ENCODE measurements around the gene ESRRA.

ESRRA gene

DNA sequence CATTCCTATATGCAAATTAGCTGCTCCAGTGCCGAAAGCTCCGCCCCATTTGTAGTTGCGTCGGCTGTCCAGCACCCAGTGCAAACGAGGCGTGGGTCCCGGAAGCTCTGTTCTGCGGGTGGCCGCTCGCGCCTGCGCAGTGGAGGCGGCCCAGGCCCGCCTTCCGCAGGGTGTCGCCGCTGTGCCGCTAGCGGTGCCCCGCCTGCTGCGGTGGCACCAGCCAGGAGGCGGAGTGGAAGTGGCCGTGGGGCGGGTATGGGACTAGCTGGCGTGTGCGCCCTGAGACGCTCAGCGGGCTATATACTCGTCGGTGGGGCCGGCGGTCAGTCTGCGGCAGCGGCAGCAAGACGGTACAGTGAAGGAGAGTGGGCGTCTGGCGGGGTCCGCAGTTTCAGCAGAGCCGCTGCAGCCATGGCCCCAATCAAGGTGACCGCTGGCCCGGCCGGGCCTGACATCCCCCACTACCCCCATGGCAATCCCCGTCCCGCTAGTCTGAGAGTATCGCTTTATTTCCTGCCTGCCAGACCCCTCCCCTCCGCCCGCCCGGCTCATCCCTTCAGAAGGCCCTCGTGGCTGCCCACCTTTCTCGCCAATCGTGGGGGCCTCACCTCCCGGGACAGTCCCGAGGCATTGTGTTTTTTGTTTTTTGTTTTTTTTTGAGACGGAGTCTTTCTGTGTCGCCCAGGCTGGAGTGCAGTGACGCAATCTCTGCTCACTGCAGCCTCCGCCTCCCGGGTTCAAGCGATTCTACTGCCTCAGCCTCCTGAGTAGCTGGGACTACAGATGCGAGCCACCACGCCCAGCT is 12.8 kb downstream of the ESRRA start, which contains the start of gene PRDX5:
Gene PRDX5 (plus strand): TSS at position 161 of the 805 bp plus-strand sequence. CDS start 95 bp downstream, at position 256.
- Histone ChIP-seq H3K14ac (ENCODE audit: low read length) (peak within 1 kb of the TSS; percentile 94), H3K79me2 (ENCODE audit: control insufficient read depth, insufficient read depth, low read length, poor library complexity) (peaks cover 9% of the 10 kb centered on the region), H2BK12ac (ENCODE audit: low read length) (peak within 1 kb of the TSS; percentile 29), H3K9ac (ENCODE audit: low read length) (peak within 1 kb of the TSS; percentile 85), H4K8ac (ENCODE audit: low read depth, low read length) (peak within 1 kb of the TSS; percentile 95), H4K12ac (ENCODE audit: low read depth, low read length) (peak within 1 kb of the TSS; percentile 89), H3K4me2 (ENCODE audit: low read length) (peak within 1 kb of the TSS; percentile 93), H2AFZ (ENCODE audit: insufficient read depth, low read length, poor library complexity) (peak within 1 kb of the TSS; percentile 71), H3K27me3 (ENCODE audit: insufficient read depth, low read length) (no peaks in the 10 kb centered on the region), H2BK120ac (ENCODE audit: insufficient read depth, low read length, poor library complexity) (peak within 1 kb of the TSS; percentile 84), H2BK5ac (ENCODE audit: low read depth, low read length, poor library complexity) (peak within 1 kb of the TSS; percentile 85), H3K4ac (ENCODE audit: low read depth, low read length) (peak within 1 kb of the TSS; percentile 90), H3K18ac (ENCODE audit: low read length) (peak within 1 kb of the TSS; percentile 94), H3K4me1 (ENCODE audit: control insufficient read depth in 1 of 2, insufficient read depth in 2 of 2, low read length in 2 of 2) (peaks cover 12 to 14% of the 10 kb centered on the region in 2 experiments), H3K4me3 (ENCODE audit: low read depth, low read length) (peak within 1 kb of the TSS; percentile 86), H3K79me1 (ENCODE audit: low read length) (peaks cover 16% of the 10 kb centered on the region), H4K91ac (ENCODE audit: low read depth, low read length) (peak within 1 kb of the TSS; percentile 97), H2AK5ac (ENCODE audit: low read length) (peak within 1 kb of the TSS; percentile 91), H3K36me3 (ENCODE audit: control insufficient read depth in 1 of 2, insufficient read depth in 2 of 2, low read length in 2 of 2) (peaks cover 54 to 59% of the 10 kb centered on the region in 2 experiments), H3K27ac (ENCODE audit: low read depth, low read length) (peak within 1 kb of the TSS; percentile 97), H3K9me3 (ENCODE audit: insufficient read depth, low read depth, low read length) (peaks cover 2% of the 10 kb centered on the region), H3K23ac (ENCODE audit: low read length) (no peak within 1 kb of the TSS)
- no CpG with 5 or more reads among the region's 61 CpGs for WGBS (ENCODE audit: extremely low coverage, insufficient coverage, insufficient read length)
- DNase-seq, result peak; percentile 99

- Histone ChIP-seq H2BK120ac (ENCODE audit: insufficient read depth, low read length, poor library complexity) (no peak overlapping the region), H3K9ac (ENCODE audit: low read length) (peak overlapping the region; percentile 43), H3K27me3 (ENCODE audit: insufficient read depth, low read length) (no peaks in the 10 kb centered on the region), H2BK5ac (ENCODE audit: low read depth, low read length, poor library complexity) (no peak overlapping the region), H2AFZ (ENCODE audit: insufficient read depth, low read length, poor library complexity) (no peak overlapping the region), H4K91ac (ENCODE audit: low read depth, low read length) (peak overlapping the region; percentile 97), H3K79me1 (ENCODE audit: low read length) (peaks cover 16% of the 10 kb centered on the region), H3K18ac (ENCODE audit: low read length) (peak overlapping the region; percentile 40), H3K14ac (ENCODE audit: low read length) (peak overlapping the region; percentile 25), H4K8ac (ENCODE audit: low read depth, low read length) (peak overlapping the region; percentile 47), H3K36me3 (ENCODE audit: control insufficient read depth in 1 of 2, insufficient read depth in 2 of 2, low read length in 2 of 2) (peaks cover 53 to 55% of the 10 kb centered on the region in 2 experiments), H4K12ac (ENCODE audit: low read depth, low read length) (peak overlapping the region; percentile 0), H3K9me3 (ENCODE audit: insufficient read depth, low read depth, low read length) (no peaks in the 10 kb centered on the region), H2AK5ac (ENCODE audit: low read length) (peak overlapping the region; percentile 36), H3K4me3 (ENCODE audit: low read depth, low read length) (peak overlapping the region; percentile 86), H2BK12ac (ENCODE audit: low read length) (no peak overlapping the region), H3K4me1 (ENCODE audit: control insufficient read depth in 1 of 2, insufficient read depth in 2 of 2, low read length in 2 of 2) (peaks cover 18 to 21% of the 10 kb centered on the region in 2 experiments), H3K4me2 (ENCODE audit: low read length) (peak overlapping the region; percentile 93), H3K4ac (ENCODE audit: low read depth, low read length) (peak overlapping the region; percentile 0), H3K27ac (ENCODE audit: low read depth, low read length) (no peak overlapping the region), H3K23ac (ENCODE audit: low read length) (no peak overlapping the region), H3K79me2 (ENCODE audit: control insufficient read depth, insufficient read depth, low read length, poor library complexity) (peaks cover 9% of the 10 kb centered on the region)
- WGBS (ENCODE audit: extremely low coverage, insufficient coverage, insufficient read length), result no CpG with 5 or more reads among the region's 19 CpGs
- no peak for DNase-seq
Observed at GRCh38 chr11:64318766-64319761, 13.7 kb downstream of the ESRRA start.

GRCh38 chr11:64320556-64320955 is 15.2 kb downstream of the ESRRA start:
- no peak overlapping the region for H2AK5ac ChIP-seq (ENCODE audit: low read length)
- H4K12ac ChIP-seq (ENCODE audit: low read depth, low read length), result no peak overlapping the region
- no peak overlapping the region for H2AFZ ChIP-seq (ENCODE audit: insufficient read depth, low read length, poor library complexity)
- H3K79me2 ChIP-seq (ENCODE audit: control insufficient read depth, insufficient read depth, low read length, poor library complexity), result peaks cover 9% of the 10 kb centered on the region
- no peak overlapping the region for H3K14ac ChIP-seq (ENCODE audit: low read length)
- peaks cover 16% of the 10 kb centered on the region for H3K79me1 ChIP-seq (ENCODE audit: low read length)
- WGBS (ENCODE audit: extremely low coverage, insufficient coverage, insufficient read length), result no CpG with 5 or more reads among the region's 7 CpGs
- no peak overlapping the region for H2BK12ac ChIP-seq (ENCODE audit: low read length)
- H3K27me3 ChIP-seq (ENCODE audit: insufficient read depth, low read length), result no peaks in the 10 kb centered on the region
- H4K91ac ChIP-seq (ENCODE audit: low read depth, low read length), result no peak overlapping the region
- peaks cover 19 to 21% of the 10 kb centered on the region in 2 experiments for H3K4me1 ChIP-seq (ENCODE audit: control insufficient read depth in 1 of 2, insufficient read depth in 2 of 2, low read length in 2 of 2)
- no peak overlapping the region for H4K8ac ChIP-seq (ENCODE audit: low read depth, low read length)
- H3K9ac ChIP-seq (ENCODE audit: low read length), result no peak overlapping the region
- H3K27ac ChIP-seq (ENCODE audit: low read depth, low read length), result no peak overlapping the region
- H3K23ac ChIP-seq (ENCODE audit: low read length), result no peak overlapping the region
- H3K4ac ChIP-seq (ENCODE audit: low read depth, low read length), result no peak overlapping the region
- no peak overlapping the region for H3K4me3 ChIP-seq (ENCODE audit: low read depth, low read length)
- H2BK5ac ChIP-seq (ENCODE audit: low read depth, low read length, poor library complexity), result no peak overlapping the region
- H3K36me3 ChIP-seq (ENCODE audit: control insufficient read depth in 1 of 2, insufficient read depth in 2 of 2, low read length in 2 of 2), result peaks cover 38 to 40% of the 10 kb centered on the region in 2 experiments
- H2BK120ac ChIP-seq (ENCODE audit: insufficient read depth, low read length, poor library complexity), result no peak overlapping the region
- no peak overlapping the region for H3K4me2 ChIP-seq (ENCODE audit: low read length)
- DNase-seq, result no peak
- no peak overlapping the region for H3K18ac ChIP-seq (ENCODE audit: low read length)
- no peaks in the 10 kb centered on the region for H3K9me3 ChIP-seq (ENCODE audit: insufficient read depth, low read depth, low read length)

DNA sequence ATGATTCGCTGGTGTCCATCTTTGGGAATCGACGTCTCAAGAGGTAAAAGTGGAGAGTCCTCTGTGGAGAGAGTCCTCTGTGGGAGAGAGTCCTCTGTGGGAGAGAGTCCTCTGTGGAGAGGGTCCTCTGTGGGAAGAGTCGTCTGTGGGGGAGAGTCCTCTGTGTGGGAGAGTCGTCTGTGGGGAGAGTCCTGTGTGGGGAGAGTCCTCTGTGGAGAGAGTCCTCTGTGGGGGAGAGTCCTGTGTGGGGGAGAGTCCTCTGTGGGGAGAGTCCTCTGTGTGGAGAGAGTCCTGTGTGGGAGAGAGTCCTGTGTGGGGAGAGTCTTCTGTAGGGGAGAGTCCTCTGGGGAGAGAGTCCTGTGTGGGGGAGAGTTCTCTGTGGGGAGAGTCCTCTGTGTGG is 15.7 kb downstream of the ESRRA start:
- DNase-seq, result no peak
- H3K14ac ChIP-seq (ENCODE audit: low read length), result no peak overlapping the region
- H2AK5ac ChIP-seq (ENCODE audit: low read length), result no peak overlapping the region
- no peaks in the 10 kb centered on the region for H3K9me3 ChIP-seq (ENCODE audit: insufficient read depth, low read depth, low read length)
- H2BK12ac ChIP-seq (ENCODE audit: low read length), result no peak overlapping the region
- no peak overlapping the region for H2BK120ac ChIP-seq (ENCODE audit: insufficient read depth, low read length, poor library complexity)
- no peak overlapping the region for H3K4me3 ChIP-seq (ENCODE audit: low read depth, low read length)
- no peak overlapping the region for H4K12ac ChIP-seq (ENCODE audit: low read depth, low read length)
- H3K27me3 ChIP-seq (ENCODE audit: insufficient read depth, low read length), result no peaks in the 10 kb centered on the region
- no peak overlapping the region for H4K91ac ChIP-seq (ENCODE audit: low read depth, low read length)
- peaks cover 9% of the 10 kb centered on the region for H3K79me2 ChIP-seq (ENCODE audit: control insufficient read depth, insufficient read depth, low read length, poor library complexity)
- H3K27ac ChIP-seq (ENCODE audit: low read depth, low read length), result no peak overlapping the region
- H2BK5ac ChIP-seq (ENCODE audit: low read depth, low read length, poor library complexity), result no peak overlapping the region
- H3K4me1 ChIP-seq (ENCODE audit: control insufficient read depth in 1 of 2, insufficient read depth in 2 of 2, low read length in 2 of 2), result peaks cover 18 to 21% of the 10 kb centered on the region in 2 experiments
- no peak overlapping the region for H3K4me2 ChIP-seq (ENCODE audit: low read length)
- H3K23ac ChIP-seq (ENCODE audit: low read length), result no peak overlapping the region
- H4K8ac ChIP-seq (ENCODE audit: low read depth, low read length), result no peak overlapping the region
- H3K18ac ChIP-seq (ENCODE audit: low read length), result no peak overlapping the region
- peaks cover 34 to 36% of the 10 kb centered on the region in 2 experiments for H3K36me3 ChIP-seq (ENCODE audit: control insufficient read depth in 1 of 2, insufficient read depth in 2 of 2, low read length in 2 of 2)
- no peak overlapping the region for H3K9ac ChIP-seq (ENCODE audit: low read length)
- WGBS (ENCODE audit: extremely low coverage, insufficient coverage, insufficient read length), result no CpG with 5 or more reads among the region's 5 CpGs
- H3K4ac ChIP-seq (ENCODE audit: low read depth, low read length), result no peak overlapping the region
- H3K79me1 ChIP-seq (ENCODE audit: low read length), result peaks cover 16% of the 10 kb centered on the region
- no peak overlapping the region for H2AFZ ChIP-seq (ENCODE audit: insufficient read depth, low read length, poor library complexity)
